HT-29 (cell line): ENCODE measurements around the gene CRKL. TPM values are rescaled to one million over a fixed set of nuclear protein-coding genes. Genes with fewer than 3 reads are reported as not detected.
"Not testable (repeated sequence)": the region's sequence is repeated elsewhere in the genome, so short reads cannot be mapped to it uniquely, and the experiment has no call there.

ENCODE experiments used
- DNase-seq: peaks from one replicate; pipeline ENCODE4 v3.0.0-alpha.2; 2015; ENCODE audit warnings: low spot score
- total RNA-seq: library from RNA; depleted of rRNA; stranded (reverse); fragments of >200 nt; shearing (Covaris generic); gene quantifications from 2 replicates; pipeline ENCODE4 v1.2.3, GENCODE V29; 2014; rRNA removed

The CRKL gene
- 74.9 and 77.2 TPM in 2 replicates for total RNA-seq

GRCh38 chr22:20916916-20917810 is at the start of gene CRKL:
Gene CRKL, plus strand, starts transcription at chr22:20917407. Its CDS starts 528 bp downstream, at chr22:20917935.
- peak; percentile 99 for DNase-seq

GRCh38 chr22:20868025-20868962 is 48.9 kb upstream of the CRKL start:
- no peak for DNase-seq

GRCh38 chr22:20869234-20869633 is 48.0 kb upstream of the CRKL start:
- DNase-seq: no peak

GRCh38 chr22:20873214-20873613 is 44.0 kb upstream of the CRKL start:
- no peak for DNase-seq

GRCh38 chr22:20875296-20875695 is 41.9 kb upstream of the CRKL start:
- no peak for DNase-seq

- no peak for DNase-seq
These were observed 39.5 kb upstream of the CRKL start for GRCh38 chr22:20877715-20878114.

GRCh38 chr22:20881231-20881630 is 36.0 kb upstream of the CRKL start:
- DNase-seq: no peak

- DNase-seq: no peak
These were observed 35.1 kb upstream of the CRKL start for GRCh38 chr22:20881869-20882815.

- no peak for DNase-seq
These were observed 34.4 kb upstream of the CRKL start for GRCh38 chr22:20882855-20883254.

GRCh38 chr22:20884454-20884853 is 32.8 kb upstream of the CRKL start:
- no peak for DNase-seq

GRCh38 chr22:20885017-20885556 is 32.1 kb upstream of the CRKL start:
- DNase-seq: no peak

GRCh38 chr22:20885557-20886323 is 31.5 kb upstream of the CRKL start:
- peak; percentile 97 for DNase-seq

GRCh38 chr22:20887375-20887774 is 29.8 kb upstream of the CRKL start:
- DNase-seq: no peak

GRCh38 chr22:20889025-20889704 is 28.0 kb upstream of the CRKL start:
- no peak for DNase-seq

- DNase-seq: no peak
These were observed 27.2 kb upstream of the CRKL start for GRCh38 chr22:20889904-20890540.

- no peak for DNase-seq
These were observed 26.2 kb upstream of the CRKL start for GRCh38 chr22:20890975-20891374.

GRCh38 chr22:20897737-20898136 is 19.5 kb upstream of the CRKL start:
- DNase-seq: not testable (repeated sequence)

- DNase-seq: no peak
These were observed 17.3 kb upstream of the CRKL start for GRCh38 chr22:20899827-20900423.
